ENCODE results near the gene FCRLB. TPM values are rescaled to one million over a fixed set of nuclear protein-coding genes. Genes with fewer than 3 reads are reported as not detected.

Gene FCRLB
- total and polyA plus RNA-seq, 4 donors, result 0.33 to 2.9 (median 0.57) TPM

GRCh38 chr1:161743231-161743630, 21.9 kb downstream of the FCRLB start:
- DNase-seq (ENCODE audit: low spot score), result no peak
- Histone ChIP-seq H3K4me3 (ENCODE audit: low read depth in 1 of 3, low read length in 3 of 3) (no peak overlapping the region), H3K27me3 (ENCODE audit: control insufficient read depth in 4 of 4, insufficient read depth in 4 of 4, low read length in 3 of 4) (no peaks in the 10 kb centered on the region), H3K9ac (ENCODE audit: low read depth in 1 of 2, low read length in 2 of 2) (no peak overlapping the region), H3K4me1 (ENCODE audit: control insufficient read depth in 4 of 4, insufficient read depth in 4 of 4, low read length in 3 of 4) (no peaks in the 10 kb centered on the region), H3K36me3 (ENCODE audit: control insufficient read depth in 4 of 4, insufficient read depth in 3 of 4, low read depth in 1 of 4, low read length in 3 of 4) (no peaks in the 10 kb centered on the region), H3K9me3 (ENCODE audit: control insufficient read depth in 4 of 4, low read length in 3 of 4) (no peaks in the 10 kb centered on the region), H3K27ac (ENCODE audit: low read depth in 1 of 2, low read length in 2 of 2) (no peak overlapping the region)
- 85% methylated on average over 9 of the region's 9 CpGs for WGBS
- TF ChIP-seq ATF3 (IDR thresholded peaks at IDR 0.05), result no peak
- TF ChIP-seq REST (IDR thresholded peaks at IDR 0.05), result no peak
- TF ChIP-seq MAX (IDR thresholded peaks at IDR 0.05), result no peak
- no peak for TF ChIP-seq FOXA1 (IDR thresholded peaks at IDR 0.05)
- no peak for TF ChIP-seq RAD21 (IDR thresholded peaks at IDR 0.05)
- TF ChIP-seq RXRA (IDR thresholded peaks at IDR 0.05), result no peak
- TF ChIP-seq SP1 (IDR thresholded peaks at IDR 0.05), result no peak
- no peak for TF ChIP-seq YY1 (IDR thresholded peaks at IDR 0.05)
- no peak for TF ChIP-seq GABPA (IDR thresholded peaks at IDR 0.05 in 1 of 2, conservative IDR thresholded peaks at IDR 0.05 in 1 of 2)
- no peak for TF ChIP-seq JUND (IDR thresholded peaks at IDR 0.05)
- no peak for TF ChIP-seq HNF4A (conservative IDR thresholded peaks at IDR 0.05)
- TF ChIP-seq ZBTB33 (IDR thresholded peaks at IDR 0.05), result no peak
- no peak for TF ChIP-seq NR2F2 (IDR thresholded peaks at IDR 0.05)
- no peak for TF ChIP-seq EGR1 (IDR thresholded peaks at IDR 0.05; ENCODE audit: low read depth in 2 of 2)

GRCh38 chr1:161747801-161748200, 26.5 kb downstream of the FCRLB start:
- Histone ChIP-seq H3K27me3 (ENCODE audit: control insufficient read depth in 4 of 4, insufficient read depth in 4 of 4, low read length in 3 of 4) (no peaks in the 10 kb centered on the region), H3K4me1 (ENCODE audit: control insufficient read depth in 4 of 4, insufficient read depth in 4 of 4, low read length in 3 of 4) (peaks cover 6 to 15% (median 9%) of the 10 kb centered on the region in 4 donors), H3K27ac (ENCODE audit: low read depth in 1 of 2, low read length in 2 of 2) (no peak overlapping the region), H3K9me3 (ENCODE audit: control insufficient read depth in 4 of 4, low read length in 3 of 4) (no peaks in the 10 kb centered on the region), H3K4me3 (ENCODE audit: low read depth in 1 of 3, low read length in 3 of 3) (no peak overlapping the region), H3K9ac (ENCODE audit: low read depth in 1 of 2, low read length in 2 of 2) (no peak overlapping the region), H3K36me3 (ENCODE audit: control insufficient read depth in 4 of 4, insufficient read depth in 3 of 4, low read depth in 1 of 4, low read length in 3 of 4) (peaks cover 1 to 11% (median 4%) of the 10 kb centered on the region in 4 donors)
- 62% methylated on average over 6 of the region's 6 CpGs for WGBS
- TF ChIP-seq ZBTB33 (IDR thresholded peaks at IDR 0.05) (no peak), YY1 (IDR thresholded peaks at IDR 0.05) (no peak), EGR1 (IDR thresholded peaks at IDR 0.05; ENCODE audit: low read depth in 2 of 2) (no peak)
- DNase-seq (ENCODE audit: low spot score), result no peak
